NCI-H187 (cell line): Measurements from ENCODE around the gene WAC.

ENCODE experiments used
- DNase-seq, 2 experiments: peaks; one replicate each; lab custom pipeline; 2025; lab: John Stamatoyannopoulos, UW

The WAC gene

DNA sequence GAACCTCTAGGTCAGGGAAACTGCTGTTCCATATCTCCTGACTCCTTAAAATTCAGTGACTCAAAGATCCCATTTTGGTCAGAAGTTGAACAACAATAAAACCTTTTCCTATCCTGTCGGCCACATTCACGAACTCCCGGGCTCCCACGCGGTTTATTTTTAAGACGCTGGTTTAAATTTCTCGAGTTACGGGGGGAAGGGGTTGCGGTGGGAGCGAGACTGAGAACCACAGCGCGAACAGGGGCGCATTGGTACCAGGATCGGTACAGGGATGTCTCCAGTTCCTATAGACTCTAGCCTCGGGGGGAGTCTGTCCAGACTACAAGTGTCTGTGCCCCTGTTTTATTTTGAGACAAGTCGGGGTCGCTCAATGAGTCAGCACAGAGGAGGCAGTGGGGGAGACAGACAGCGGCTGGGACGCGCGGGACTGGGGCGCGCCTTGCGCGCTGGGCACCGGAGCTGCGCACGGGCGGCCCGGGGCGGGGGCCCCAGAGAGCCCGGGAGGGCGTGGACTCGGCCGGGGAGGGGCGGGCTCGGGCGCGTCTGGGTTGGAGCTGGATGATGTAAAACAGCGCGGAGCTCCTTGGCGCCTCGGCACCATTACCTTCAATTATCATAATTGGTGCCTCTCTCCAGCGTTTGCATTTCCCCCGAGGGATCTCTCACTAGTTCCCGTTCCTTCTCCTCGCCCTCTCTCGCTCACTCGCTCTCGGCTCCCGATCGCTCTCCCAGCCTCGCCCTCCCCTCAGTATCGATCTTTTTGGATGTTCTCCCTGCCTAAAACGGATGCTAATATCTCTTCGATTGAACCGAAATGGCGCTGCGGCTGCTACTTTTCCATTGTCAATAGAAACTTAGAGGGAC lies 135.7 kb downstream of the WAC start:
- peak in 1 of 2 experiments; percentile 28 for DNase-seq

DNA sequence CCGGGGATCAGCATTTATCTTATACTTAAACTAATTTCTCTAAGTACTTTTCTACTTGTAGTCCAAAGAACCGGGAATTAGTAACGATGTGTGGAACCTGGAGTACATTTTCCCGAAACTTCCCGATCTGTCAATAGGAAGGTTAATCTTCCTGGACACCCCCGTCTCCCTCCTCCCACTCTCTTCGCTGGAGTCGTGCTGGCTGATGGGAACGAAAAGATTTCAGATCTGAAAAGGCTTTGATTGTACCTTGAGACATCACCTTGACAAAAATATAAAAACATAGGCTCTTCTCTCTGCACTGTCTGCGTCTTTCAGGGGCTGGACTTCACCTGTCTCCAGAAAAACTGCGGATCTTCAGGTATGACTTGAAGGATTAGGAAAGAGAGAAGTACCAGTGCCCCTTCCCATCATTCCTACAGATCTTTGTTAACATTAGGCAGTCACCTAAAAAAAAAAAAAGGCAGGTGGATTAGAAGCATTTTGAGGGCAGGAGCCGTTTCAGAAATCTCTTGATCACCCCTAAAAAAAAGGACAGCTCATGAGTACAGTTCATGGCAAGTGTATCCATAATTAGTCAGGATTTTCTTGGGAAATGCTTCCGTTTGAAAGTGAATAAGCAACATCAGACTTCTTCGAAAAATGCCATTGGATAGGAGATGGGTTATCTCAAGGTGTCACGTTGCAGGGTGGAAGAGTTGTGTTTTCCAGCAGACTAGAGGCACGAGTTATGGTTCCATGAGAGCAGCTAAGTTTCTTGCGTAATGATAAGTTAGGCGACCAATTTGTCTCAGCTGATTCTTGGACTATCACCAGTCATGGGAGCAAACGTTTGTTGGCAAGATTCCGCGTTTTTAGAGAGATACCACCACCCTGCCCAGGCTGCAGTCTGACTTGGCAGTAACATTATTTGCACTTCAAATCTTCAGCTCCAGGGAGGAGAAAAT lies 136.6 kb downstream of the WAC start:
- no peak for DNase-seq
